HEK293 (cell line): ENCODE measurements around the gene CABCOCO1.

Experiments
- CTCF ChIA-PET: fragments of 350-600 bp; formaldehyde crosslinking; extraction: SDS; loops from one replicate; lab custom pipeline; 2021; ENCODE audit warnings: antibody characterized with exemption; lab: Yijun Ruan, JAX
- POLR2A ChIA-PET: fragments of 300-600 bp; formaldehyde crosslinking; extraction: SDS; loops from one replicate; lab custom pipeline; 2020; ENCODE audit warnings: antibody characterized with exemption, inconsistent platforms; lab: Yijun Ruan, JAX
- H3K27ac ChIP-seq: fragments of 200-500 bp; sonication (Bioruptor generic); 2 replicates; pipeline ENCODE4 v1.5.1; 2014; ENCODE audit warnings: low read depth, low read length, control low read depth, inconsistent platforms; ENCODE audit errors: extremely low read depth
- H3K36me3 ChIP-seq, 2 experiments: fragments of 200-500 bp in 1 of 2; sonication (Bioruptor generic) in 1 of 2; 1 replicate in 1 of 2; 2 replicates in 1 of 2; pipeline ENCODE4 v1.5.1; 2014 to 2017; ENCODE audit warnings: inconsistent platforms in 2 of 2, low read length in 2 of 2; ENCODE audit not compliant: control insufficient read depth in 2 of 2, insufficient read depth in 1 of 2
- H3K4me1 ChIP-seq: fragments of 200-500 bp; sonication (Bioruptor generic); 2 replicates; pipeline ENCODE4 v1.5.1; 2014; ENCODE audit warnings: mild to moderate bottlenecking, low read length, inconsistent platforms; ENCODE audit not compliant: control insufficient read depth, insufficient read depth
- H3K4me3 ChIP-seq: 2 replicates; pipeline ENCODE4 v1.5.1; 2011; ENCODE audit warnings: low read depth, mild to moderate bottlenecking, control low read depth, low read length, moderate library complexity
- H3K9me3 ChIP-seq: fragments of 200-500 bp; sonication (Bioruptor generic); 2 replicates; pipeline ENCODE4 v1.5.1; 2014; ENCODE audit warnings: low read depth, low read length, inconsistent platforms; ENCODE audit not compliant: control insufficient read depth, insufficient read depth
- BCL6B ChIP-seq: fragments of 450-650 bp; formaldehyde crosslinking; IDR thresholded peaks from 2 replicates; pipeline ENCODE4 v1.5.1; 2017; ENCODE audit warnings: missing biosample characterization, missing genetic modification characterization
- EGR2 ChIP-seq: fragments of 450-650 bp; formaldehyde crosslinking; IDR thresholded peaks from 2 replicates; pipeline ENCODE4 v1.5.1; 2016; ENCODE audit warnings: low read depth, missing biosample characterization, missing genetic modification characterization
- GLI4 ChIP-seq: fragments of 450-650 bp; formaldehyde crosslinking; IDR thresholded peaks from 2 replicates; pipeline ENCODE4 v1.5.1; 2016; ENCODE audit warnings: missing biosample characterization, missing genetic modification characterization
- HIC1 ChIP-seq: fragments of 450-650 bp; formaldehyde crosslinking; IDR thresholded peaks from 2 replicates; pipeline ENCODE4 v1.5.1; 2016; ENCODE audit warnings: missing biosample characterization, missing genetic modification characterization
- INSM2 ChIP-seq: fragments of 450-650 bp; formaldehyde crosslinking; IDR thresholded peaks from 2 replicates; pipeline ENCODE4 v1.5.1; 2016; ENCODE audit warnings: missing biosample characterization, missing genetic modification characterization
- KLF8 ChIP-seq: fragments of 450-650 bp; formaldehyde crosslinking; IDR thresholded peaks from 2 replicates; pipeline ENCODE4 v1.5.1; 2016; ENCODE audit warnings: missing biosample characterization, missing genetic modification characterization
- MYNN ChIP-seq: fragments of 450-650 bp; formaldehyde crosslinking; IDR thresholded peaks from 2 replicates; pipeline ENCODE4 v1.5.1; 2016; ENCODE audit warnings: missing biosample characterization, missing genetic modification characterization, borderline replicate concordance
- OSR2 ChIP-seq: fragments of 450-650 bp; formaldehyde crosslinking; IDR thresholded peaks from 2 replicates; pipeline ENCODE4 v1.5.1; 2016; ENCODE audit warnings: missing biosample characterization, missing genetic modification characterization
- PRDM1 ChIP-seq: fragments of 450-650 bp; formaldehyde crosslinking; IDR thresholded peaks from 2 replicates; pipeline ENCODE4; 2016; ENCODE audit warnings: missing biosample characterization, missing genetic modification characterization
- YY1 ChIP-seq: fragments of 450-650 bp; formaldehyde crosslinking; IDR thresholded peaks from 2 replicates; pipeline ENCODE4 v1.5.1; 2018; ENCODE audit warnings: missing biosample characterization, missing genetic modification characterization
- ZBTB17 ChIP-seq: fragments of 450-650 bp; formaldehyde crosslinking; IDR thresholded peaks from 2 replicates; pipeline ENCODE4 v1.5.1; 2016; ENCODE audit warnings: missing biosample characterization, missing genetic modification characterization
- ZNF133 ChIP-seq: fragments of 450-650 bp; formaldehyde crosslinking; IDR thresholded peaks from 2 replicates; pipeline ENCODE4 v1.5.1; 2016; ENCODE audit warnings: missing biosample characterization, missing genetic modification characterization
- ZNF157 ChIP-seq: fragments of 450-650 bp; formaldehyde crosslinking; IDR thresholded peaks from 2 replicates; pipeline ENCODE4 v1.5.1; 2016; ENCODE audit warnings: missing biosample characterization, missing genetic modification characterization
- ZNF174 ChIP-seq: fragments of 450-650 bp; formaldehyde crosslinking; IDR thresholded peaks from 2 replicates; pipeline ENCODE4 v1.5.0; 2017; ENCODE audit warnings: missing biosample characterization, mild to moderate bottlenecking, missing genetic modification characterization
- ZNF221 ChIP-seq: fragments of 450-650 bp; formaldehyde crosslinking; IDR thresholded peaks from 2 replicates; pipeline ENCODE4 v1.5.1; 2017; ENCODE audit warnings: missing biosample characterization, missing genetic modification characterization, borderline replicate concordance
- ZNF248 ChIP-seq: fragments of 450-650 bp; formaldehyde crosslinking; IDR thresholded peaks from 2 replicates; pipeline ENCODE4 v1.5.1; 2017; ENCODE audit warnings: missing biosample characterization, missing genetic modification characterization
- ZNF280C ChIP-seq: fragments of 450-650 bp; formaldehyde crosslinking; IDR thresholded peaks from 2 replicates; pipeline ENCODE4 v1.5.1; 2016; ENCODE audit warnings: missing biosample characterization, missing genetic modification characterization
- ZNF302 ChIP-seq: fragments of 450-650 bp; formaldehyde crosslinking; IDR thresholded peaks from 2 replicates; pipeline ENCODE4 v1.5.1; 2016; ENCODE audit warnings: missing biosample characterization, missing genetic modification characterization, low read depth
- ZNF354C ChIP-seq: fragments of 450-650 bp; formaldehyde crosslinking; IDR thresholded peaks from 2 replicates; pipeline ENCODE4 v1.5.1; 2016; ENCODE audit warnings: missing biosample characterization, missing genetic modification characterization, low read depth, borderline replicate concordance
- ZNF416 ChIP-seq: fragments of 450-650 bp; formaldehyde crosslinking; IDR thresholded peaks from 2 replicates; pipeline ENCODE4 v1.5.1; 2016; ENCODE audit warnings: missing biosample characterization, missing genetic modification characterization
- ZNF449 ChIP-seq: fragments of 450-650 bp; formaldehyde crosslinking; IDR thresholded peaks from 2 replicates; pipeline ENCODE4 v1.5.1; 2017; ENCODE audit warnings: missing biosample characterization, mild to moderate bottlenecking, missing genetic modification characterization, moderate library complexity
- ZNF560 ChIP-seq: fragments of 450-650 bp; formaldehyde crosslinking; IDR thresholded peaks from 2 replicates; pipeline ENCODE4 v1.5.1; 2017; ENCODE audit warnings: missing biosample characterization, missing genetic modification characterization, borderline replicate concordance
- ZNF561 ChIP-seq: fragments of 450-650 bp; IDR thresholded peaks from 2 replicates; pipeline ENCODE4 v1.5.1; 2018; ENCODE audit warnings: missing biosample characterization, missing genetic modification characterization, borderline replicate concordance
- ZNF580 ChIP-seq: fragments of 450-650 bp; formaldehyde crosslinking; IDR thresholded peaks from 2 replicates; pipeline ENCODE4 v1.5.1; 2016; ENCODE audit warnings: missing biosample characterization, missing genetic modification characterization
- ZNF585B ChIP-seq: fragments of 450-650 bp; formaldehyde crosslinking; IDR thresholded peaks from 2 replicates; pipeline ENCODE4 v1.5.1; 2016; ENCODE audit warnings: missing biosample characterization, missing genetic modification characterization
- ZNF610 ChIP-seq: fragments of 450-650 bp; formaldehyde crosslinking; IDR thresholded peaks from 2 replicates; pipeline ENCODE4 v1.5.1; 2016; ENCODE audit warnings: missing biosample characterization, missing genetic modification characterization, borderline replicate concordance
- ZNF658 ChIP-seq: fragments of 450-650 bp; formaldehyde crosslinking; IDR thresholded peaks from 2 replicates; pipeline ENCODE4; 2016; ENCODE audit warnings: missing biosample characterization, missing genetic modification characterization
- ZNF76 ChIP-seq: fragments of 450-650 bp; formaldehyde crosslinking; IDR thresholded peaks from 2 replicates; pipeline ENCODE4; 2016; ENCODE audit warnings: low read depth, missing biosample characterization, missing genetic modification characterization, borderline replicate concordance
- ZNF837 ChIP-seq: fragments of 450-650 bp; formaldehyde crosslinking; IDR thresholded peaks from 2 replicates; pipeline ENCODE4 v1.5.1; 2016; ENCODE audit warnings: missing biosample characterization, missing genetic modification characterization
- ZSCAN23 ChIP-seq: fragments of 450-650 bp; formaldehyde crosslinking; IDR thresholded peaks from 2 replicates; pipeline ENCODE4 v1.5.1; 2016; ENCODE audit warnings: missing biosample characterization, missing genetic modification characterization

CABCOCO1 gene

GRCh38 chr10:61628875-61629513, 33.7 kb upstream of the CABCOCO1 start:
- Histone ChIP-seq H3K4me1 (no peaks in the 10 kb centered on the region), H3K9me3 (no peaks in the 10 kb centered on the region), H3K4me3 (no peak overlapping the region), H3K27ac (no peak overlapping the region), H3K36me3 (no peaks in the 10 kb centered on the region)
- CTCF ChIA-PET: interaction anchor here (0.5 to 1.7 kb wide), 4 partner anchors 22 to 129 kb away, joined by 3 to 6 read pairs (median 3); no protein-coding TSS in a partner anchor
- POLR2A ChIA-PET: interaction anchor here (1.0 kb wide), 1 partner anchor 14 kb away, joined by 4 read pairs; no protein-coding TSS in a partner anchor
- TF ChIP-seq ZNF416 (tag by site-specific recombination) (no peak), HIC1 (tag by site-specific recombination) (peak; percentile 87), BCL6B (tag by site-specific recombination) (no peak), YY1 (no peak), ZNF157 (tag by site-specific recombination) (no peak), ZNF580 (tag by site-specific recombination) (no peak), KLF8 (tag by site-specific recombination) (peak; percentile 63), ZNF610 (tag by site-specific recombination) (no peak), ZNF174 (tag by site-specific recombination) (no peak), ZNF354C (tag by site-specific recombination) (no peak), INSM2 (tag by site-specific recombination) (peak; percentile 96), ZNF837 (tag by site-specific recombination) (no peak), ZNF76 (tag by site-specific recombination) (no peak), GLI4 (tag by site-specific recombination) (no peak), EGR2 (tag by site-specific recombination) (peak; percentile 94), PRDM1 (0 out of 2 replicates have a peak, but pooled peaks have one; percentile 11), ZNF248 (tag by site-specific recombination) (no peak), ZNF133 (tag by site-specific recombination) (no peak), OSR2 (no peak), MYNN (peak; percentile 72; the same call in 1 of the 2 replicates), ZNF302 (tag by site-specific recombination) (no peak), ZSCAN23 (tag by site-specific recombination) (no peak), ZNF585B (tag by site-specific recombination) (no peak), ZNF221 (tag by site-specific recombination) (no peak), ZNF658 (no peak), ZBTB17 (tag by site-specific recombination) (no peak), ZNF280C (tag by site-specific recombination) (no peak), ZNF560 (tag by site-specific recombination) (no peak), ZNF449 (tag by site-specific recombination) (no peak), ZNF561 (tag by site-specific recombination) (no peak)
